GM21423 (cell line): ENCODE measurements around the gene PTAFR.

Experiments
- ATAC-seq: cut with Tn5 transposase; IDR thresholded peaks from one replicate; pipeline ENCODE4 v1.9.1; 2021; ENCODE audit warnings: mild to moderate bottlenecking, moderate library complexity; ENCODE audit not compliant: unreplicated experiment

Gene PTAFR

DNA sequence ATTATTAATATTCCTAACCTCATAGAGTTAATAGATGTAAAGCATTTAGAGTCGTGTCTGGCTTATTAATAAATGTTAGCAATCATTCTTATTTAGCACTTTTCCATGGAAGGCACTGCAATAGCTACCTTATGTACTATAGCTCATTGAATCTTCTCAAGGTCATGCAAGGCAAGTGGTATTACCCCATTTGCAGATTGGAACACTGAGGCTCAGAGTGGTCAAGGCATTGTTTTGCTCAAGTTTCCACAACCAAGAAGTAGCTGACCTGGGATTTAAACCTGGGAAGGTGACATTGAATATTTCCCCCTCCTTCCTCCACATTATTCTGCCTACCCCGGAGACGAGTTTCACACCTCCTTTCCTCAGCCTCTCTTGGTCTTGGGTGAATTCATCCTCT, 50.3 kb downstream of the PTAFR start:
- no peak for ATAC-seq

DNA sequence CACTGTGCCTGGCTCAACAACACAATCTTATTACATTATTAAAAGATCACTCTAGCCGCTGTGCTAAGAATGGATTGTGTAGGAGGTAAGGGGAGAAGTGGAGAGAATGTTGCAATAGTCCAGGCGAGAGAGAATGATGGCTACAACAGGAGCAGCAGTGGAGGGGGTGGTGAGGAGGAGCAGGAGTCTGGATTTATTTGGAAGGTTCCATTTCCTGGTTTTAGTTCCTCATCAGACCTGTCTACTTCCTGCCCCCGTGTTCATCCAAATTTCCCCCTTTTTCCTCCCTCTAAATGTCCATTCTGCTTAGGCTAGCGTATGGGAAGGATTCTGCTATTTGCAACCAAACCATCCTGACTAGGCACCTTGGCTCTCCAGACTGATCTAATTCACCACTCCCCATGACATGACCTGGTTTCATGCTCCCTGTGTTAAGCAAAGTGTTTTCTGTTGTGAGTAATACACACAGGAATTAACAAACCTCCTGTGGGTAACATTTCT, 53.0 kb downstream of the PTAFR start:
- no peak for ATAC-seq

DNA sequence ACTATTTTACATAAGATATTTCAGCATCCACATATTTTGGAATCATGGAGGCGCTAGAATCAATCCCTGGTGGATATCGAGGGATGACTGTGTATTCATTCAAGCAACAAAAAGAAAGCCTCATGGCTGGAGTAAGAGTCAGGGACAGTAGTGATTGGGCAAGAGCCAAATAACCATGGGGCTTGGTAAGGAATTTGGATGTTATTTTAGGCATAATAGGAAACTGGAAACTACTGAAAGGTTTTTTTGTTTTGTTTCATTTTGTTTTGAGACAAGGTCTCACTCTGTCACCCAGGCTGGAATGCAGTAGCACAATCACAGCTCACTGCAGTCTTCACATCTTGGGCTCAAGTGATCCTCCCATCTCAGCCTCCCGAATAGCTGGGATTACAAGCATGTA, 54.3 kb downstream of the PTAFR start:
- no peak for ATAC-seq

DNA sequence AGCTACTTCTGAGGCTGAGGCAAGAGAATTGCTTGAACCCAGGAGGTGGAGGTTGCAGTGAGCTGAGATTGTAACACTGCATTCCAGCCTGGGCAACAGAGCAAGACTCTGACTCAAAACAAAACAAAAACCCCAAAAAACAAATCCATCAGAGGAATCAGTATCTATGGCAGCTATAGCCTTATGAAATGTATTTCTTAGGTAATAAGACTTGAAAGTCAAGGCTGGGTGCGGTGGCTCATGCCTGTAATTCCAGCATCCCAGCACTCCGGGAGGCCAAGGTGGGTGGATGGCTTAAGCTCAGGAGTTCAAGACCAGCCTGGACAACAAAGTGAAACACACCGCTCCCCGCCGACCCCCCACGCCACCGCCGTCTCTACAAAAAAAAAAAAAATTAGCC, 56.9 kb downstream of the PTAFR start:
- ATAC-seq: no peak

DNA sequence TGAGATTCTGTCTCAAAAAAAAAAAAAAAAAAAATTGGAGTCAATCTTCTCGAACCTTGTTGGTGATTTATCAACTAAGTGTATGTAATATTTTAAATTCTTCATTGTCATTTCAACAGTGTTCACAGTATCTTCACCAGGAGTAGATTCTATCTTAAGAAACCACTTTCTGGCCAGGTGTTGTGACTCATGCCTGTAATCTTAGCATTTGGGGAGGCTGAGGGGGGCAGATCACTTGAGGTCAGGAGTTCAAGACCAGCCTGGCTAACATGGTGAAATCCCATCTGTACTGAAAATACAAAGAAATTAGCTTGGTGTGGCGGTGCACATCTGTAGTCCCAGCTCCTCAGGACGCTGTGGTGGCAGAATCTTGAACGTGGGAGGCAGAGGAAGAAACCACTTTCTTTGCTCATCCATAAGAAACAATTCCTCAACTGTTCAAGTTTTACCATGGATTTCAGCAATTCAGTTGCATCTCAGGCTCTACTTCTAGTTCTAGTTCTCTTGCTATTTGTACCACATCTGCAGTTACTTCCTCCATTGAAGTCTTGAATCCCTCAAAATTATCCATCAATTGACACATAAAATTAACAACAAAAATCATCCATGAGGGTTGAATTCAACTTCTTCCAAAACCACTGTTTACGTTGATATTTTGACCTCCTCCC, 57.7 kb downstream of the PTAFR start:
- no peak for ATAC-seq

DNA sequence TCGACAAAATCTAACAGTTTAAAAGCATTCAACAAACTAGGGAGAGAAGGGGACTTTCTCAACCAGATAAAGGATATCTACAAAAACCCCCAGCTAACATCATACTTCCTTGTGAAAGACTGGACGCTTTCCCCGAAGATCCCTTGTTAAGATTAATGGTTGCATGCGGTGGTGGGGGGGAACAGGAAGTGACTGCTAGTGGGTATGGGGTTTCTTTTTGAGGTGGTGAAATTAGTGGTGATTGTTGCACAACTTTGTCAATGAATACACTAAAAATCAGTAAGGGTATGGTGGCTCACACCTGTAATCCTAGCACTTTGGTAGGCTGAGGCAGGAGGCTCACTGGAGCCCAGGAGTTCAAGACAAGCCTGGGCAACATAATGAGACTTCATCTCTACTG, 61.2 kb downstream of the PTAFR start:
- no peak for ATAC-seq

DNA sequence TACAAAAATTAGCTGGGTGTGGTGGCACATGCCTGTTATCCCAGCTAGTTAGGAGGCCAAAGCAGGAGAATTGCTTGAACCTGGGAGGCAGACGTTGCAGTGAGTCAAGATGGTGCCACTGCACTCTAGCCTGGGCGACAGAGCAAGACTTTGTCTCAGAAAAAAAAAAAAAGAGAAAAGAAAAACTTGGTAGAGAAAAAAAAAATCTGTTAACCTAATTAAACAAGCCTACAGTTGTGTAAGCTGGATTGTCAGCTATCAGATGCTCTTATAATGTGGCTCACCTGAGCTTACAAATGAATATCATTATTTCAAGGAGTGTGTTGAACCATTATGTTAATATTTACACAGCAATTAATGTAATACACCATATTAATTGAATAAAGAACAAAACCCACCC, 61.6 kb downstream of the PTAFR start:
- ATAC-seq: no peak

DNA sequence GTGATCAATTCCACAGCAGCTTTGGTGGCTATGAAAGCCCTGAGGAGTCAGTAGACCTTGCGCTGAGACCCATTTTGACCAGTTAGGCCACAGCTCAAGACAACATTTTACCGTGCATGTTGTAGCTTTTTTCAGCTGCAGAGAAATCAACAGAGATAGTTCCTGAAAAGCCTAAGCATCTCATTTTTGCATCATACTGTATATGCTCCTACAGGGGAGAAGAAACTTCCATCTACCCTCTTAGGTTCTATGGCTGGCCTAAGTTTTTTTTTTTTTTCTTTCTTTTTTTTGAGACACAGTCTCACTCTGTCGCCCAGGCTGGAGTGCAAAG, 63.3 kb downstream of the PTAFR start:
- no peak for ATAC-seq

DNA sequence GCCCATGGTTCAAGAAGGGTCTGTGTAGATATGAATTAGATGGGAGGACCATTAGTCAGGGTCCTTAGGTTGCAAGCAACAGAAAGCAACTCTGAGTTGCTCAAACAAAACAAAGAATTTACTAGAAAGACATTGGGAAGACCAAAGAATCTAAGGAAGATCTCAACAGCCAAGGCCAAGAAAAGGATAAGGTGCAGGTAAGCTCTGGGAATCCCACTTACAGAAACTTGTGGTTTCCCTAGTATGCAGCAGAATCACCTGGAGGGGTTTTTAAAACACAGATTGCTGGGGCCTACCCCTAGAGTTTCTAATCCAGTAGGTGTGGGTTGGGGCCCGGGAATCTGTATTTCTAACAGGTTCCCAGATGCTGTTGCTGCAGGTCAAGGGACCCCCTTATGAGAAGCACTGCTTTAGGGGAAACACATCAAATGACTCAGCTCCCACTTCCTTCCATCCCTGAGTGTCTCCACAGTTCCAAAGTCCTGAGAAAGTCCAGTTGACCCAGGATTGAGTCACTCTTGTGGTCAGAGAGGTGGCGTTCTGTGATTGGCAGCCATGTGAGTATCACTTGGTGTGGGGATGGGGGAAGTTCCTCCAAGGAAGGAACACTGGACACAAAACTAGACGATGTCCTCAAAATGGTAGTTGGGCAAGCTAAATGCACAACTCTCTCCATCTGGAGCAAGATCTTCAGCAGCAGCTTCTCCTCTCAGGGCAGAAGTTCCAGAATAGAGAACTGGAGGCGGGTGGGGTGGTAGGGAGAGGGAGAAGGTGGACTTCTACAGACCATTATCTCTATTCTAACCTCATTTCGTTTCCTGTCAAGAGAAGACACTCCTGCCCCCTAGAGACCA, 63.9 kb downstream of the PTAFR start:
- no peak for ATAC-seq

DNA sequence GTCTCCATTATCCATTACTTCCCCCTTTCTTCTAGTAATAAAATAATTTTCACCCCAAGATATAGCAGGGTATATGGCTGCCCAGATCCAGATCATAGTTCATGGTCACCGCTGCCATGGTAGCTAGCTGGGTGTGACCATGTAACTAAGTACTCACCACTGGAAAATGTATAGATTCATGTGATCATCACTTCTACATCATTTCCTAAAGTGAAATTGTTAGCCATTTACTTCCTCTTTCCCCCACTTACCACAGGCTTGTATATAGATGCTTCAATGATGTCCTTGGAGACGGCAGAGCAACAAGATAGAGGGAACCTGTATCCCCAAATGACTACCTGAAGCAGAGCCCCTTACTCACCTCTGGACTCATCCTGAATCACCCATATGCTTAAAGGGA, 65.3 kb downstream of the PTAFR start:
- ATAC-seq: no peak

DNA sequence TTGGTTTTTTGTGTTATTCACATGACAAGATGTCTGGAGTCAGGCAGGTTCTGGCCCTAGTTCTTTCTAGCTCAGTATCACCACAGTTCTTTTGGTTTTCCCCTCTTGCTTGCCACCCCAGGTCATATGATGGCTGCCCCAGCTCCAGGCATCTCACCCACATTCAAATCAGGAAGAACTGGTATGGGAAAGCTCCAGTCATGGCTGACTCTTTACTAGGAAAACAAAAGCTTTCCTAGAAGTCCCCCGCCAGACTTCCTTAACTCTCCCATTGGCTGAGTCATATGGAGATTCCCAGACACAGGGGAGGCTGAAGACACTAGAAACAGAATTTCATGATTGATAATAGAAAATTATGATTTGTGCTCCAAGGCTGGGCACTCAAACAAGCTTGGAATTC, 65.9 kb downstream of the PTAFR start:
- ATAC-seq: no peak

DNA sequence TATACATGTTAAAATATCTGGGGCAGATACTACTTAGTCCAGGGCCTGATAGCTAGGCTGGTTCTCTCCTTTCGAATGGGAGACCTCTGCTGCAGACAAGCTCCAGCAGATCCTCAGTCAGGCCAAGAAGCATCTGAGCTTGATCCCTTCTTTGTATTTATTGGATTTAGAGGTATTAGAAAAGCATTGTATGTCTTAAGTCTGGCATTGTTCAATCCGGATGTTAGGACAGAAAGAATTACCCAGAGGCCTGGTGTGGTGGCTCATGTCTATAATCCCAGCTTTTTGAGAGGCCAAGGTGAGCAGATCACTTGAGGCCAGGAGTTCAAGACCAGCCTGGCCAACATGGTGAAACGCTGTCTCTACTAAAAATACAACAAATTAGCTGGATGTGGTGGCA, 66.9 kb downstream of the PTAFR start:
- ATAC-seq: no peak

DNA sequence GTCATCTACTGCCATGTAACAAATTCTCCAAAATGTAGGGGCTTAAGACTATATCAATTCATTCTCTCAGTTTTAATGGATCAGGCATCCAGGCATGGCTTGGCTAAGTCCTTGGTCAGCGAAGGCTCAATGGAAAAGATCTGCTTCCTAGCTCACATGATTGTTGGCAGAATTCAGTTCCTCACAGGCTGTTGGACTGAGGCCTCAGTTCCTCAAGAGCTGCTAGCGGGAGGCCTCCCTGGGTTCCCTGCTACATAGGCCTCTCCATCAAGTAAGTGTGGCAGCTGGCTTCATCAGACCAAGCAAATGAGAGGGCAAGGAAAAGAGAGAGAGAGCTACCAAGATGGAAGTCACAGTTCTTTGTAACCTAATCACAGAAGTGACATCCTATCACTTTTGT, 68.5 kb downstream of the PTAFR start:
- ATAC-seq: no peak

DNA sequence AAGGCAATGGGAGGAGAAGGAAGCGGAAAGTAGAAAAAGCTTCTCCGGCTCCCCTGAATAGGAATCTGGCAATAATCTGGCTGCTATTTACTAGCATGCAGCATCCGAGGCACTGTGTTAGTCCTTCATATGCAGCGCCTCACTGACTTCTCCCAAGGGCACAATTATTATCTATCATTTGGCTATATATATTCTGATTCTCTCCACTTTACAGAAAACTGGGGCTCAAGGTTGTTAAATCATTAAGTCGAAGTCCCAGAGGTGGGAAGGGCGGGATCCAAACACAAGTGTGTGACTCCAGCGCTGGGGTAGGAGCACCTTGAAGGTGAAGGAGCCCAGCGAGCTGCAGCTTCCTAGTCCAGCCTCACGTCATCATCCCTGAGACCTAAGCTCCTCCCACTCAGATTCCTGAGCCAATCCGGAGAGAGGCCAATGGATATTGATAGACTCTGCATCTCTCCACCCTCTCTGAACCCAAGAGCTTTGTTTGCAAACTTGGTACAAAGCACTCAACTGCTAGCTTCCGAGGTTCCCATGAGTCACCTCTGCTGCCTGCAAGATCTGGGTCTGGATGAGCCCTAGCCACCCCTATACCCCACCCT, 71.5 kb downstream of the PTAFR start:
- ATAC-seq: no peak

DNA sequence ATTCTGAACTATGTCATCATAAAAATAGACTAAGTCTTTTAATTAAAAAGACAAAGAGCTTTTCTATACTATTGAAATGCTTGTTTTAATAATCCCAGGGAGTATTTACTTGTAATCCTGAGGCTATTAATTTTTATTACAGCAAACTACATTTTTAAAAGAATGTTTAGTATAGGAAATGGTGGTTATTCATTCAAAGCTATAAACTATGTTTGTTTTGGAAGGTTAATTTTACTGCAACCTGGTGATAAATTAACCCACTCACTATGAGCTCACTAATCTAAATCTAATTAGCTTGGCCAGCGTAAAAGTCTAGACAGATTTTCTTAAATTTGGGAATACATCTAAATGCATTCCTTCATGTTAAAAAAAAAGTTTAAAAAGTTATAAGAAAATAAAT, 74.3 kb downstream of the PTAFR start:
- no peak for ATAC-seq

DNA sequence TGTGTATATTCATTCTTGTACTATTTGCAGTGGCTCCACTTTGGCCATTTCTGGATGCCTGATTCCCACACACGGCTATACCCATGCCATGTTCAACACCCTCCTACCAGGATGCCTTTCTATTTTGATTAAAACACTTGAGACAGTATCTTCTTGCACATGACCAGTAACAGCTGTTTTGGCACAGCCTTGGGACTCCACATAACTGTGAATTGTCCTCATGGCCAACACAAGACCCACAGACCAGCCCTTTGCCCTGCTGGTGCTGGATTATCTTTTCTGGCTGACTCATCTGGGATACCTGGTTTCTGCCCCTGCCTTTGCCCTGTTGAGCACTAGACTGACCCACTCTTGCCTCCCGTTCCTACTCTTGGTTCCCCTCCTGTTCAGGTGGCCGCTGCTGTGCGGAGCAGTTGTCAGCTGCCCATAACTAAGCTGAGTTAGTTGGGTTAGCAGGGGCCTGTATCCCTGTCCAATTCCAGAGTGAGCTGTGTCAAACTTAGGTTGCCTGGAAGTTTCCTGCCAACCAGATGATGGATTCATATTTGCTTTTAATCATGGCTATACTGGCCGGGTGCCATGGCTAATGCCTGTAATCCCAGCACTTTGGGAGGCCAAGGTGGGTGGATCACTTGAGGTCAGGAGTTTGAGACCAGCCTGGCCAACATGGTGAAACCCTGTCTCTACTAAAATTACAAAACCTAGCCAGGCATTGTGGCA, 77.3 kb downstream of the PTAFR start:
- ATAC-seq: no peak
